DLD1 (cell line): ENCODE results near the gene GBX1.

ENCODE experiments used
- in situ Hi-C: cut with HindIII; loops from 2 replicates; pipeline ENCODE4 v1.10.0; 2017; ENCODE audit warnings: low sequenced_read_pairs

GBX1 gene

DNA sequence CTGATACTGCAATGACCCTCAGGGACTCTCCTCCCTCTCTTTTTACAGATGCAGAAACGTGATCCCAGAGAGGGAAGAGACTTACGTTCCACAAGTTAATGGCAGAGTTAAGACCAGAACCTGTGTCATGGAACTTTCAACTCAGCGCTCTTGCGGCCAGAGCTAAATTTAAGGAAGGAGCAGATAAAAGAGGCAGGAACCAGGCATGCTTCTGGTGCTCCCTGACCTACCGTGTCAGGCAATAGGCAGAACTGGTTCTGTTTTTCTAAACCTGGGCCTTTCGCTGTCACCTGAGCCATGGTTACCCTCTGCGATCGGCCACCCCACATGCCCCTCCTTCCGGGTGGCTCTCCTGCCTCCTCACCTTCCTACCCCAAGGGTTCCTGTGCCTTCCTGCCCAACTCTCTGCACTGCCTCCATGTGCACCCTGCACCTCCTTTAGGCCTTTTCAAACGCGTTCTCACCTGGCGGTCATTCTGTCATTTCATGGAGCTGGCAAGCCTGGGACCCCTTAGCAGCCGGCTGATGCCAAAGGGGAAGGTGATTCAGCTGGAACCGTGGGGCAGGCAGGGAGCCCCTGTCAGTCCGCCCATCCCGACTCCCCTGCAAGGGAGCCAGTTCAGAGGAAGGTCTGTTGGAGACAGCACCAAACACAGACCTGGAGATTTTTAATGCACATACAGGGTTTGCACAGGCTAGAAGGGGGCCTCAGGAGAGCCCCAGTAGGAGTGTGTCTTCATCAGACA lies 7.7 kb upstream of the GBX1 start:
- in situ Hi-C loops: no loop called here

DNA sequence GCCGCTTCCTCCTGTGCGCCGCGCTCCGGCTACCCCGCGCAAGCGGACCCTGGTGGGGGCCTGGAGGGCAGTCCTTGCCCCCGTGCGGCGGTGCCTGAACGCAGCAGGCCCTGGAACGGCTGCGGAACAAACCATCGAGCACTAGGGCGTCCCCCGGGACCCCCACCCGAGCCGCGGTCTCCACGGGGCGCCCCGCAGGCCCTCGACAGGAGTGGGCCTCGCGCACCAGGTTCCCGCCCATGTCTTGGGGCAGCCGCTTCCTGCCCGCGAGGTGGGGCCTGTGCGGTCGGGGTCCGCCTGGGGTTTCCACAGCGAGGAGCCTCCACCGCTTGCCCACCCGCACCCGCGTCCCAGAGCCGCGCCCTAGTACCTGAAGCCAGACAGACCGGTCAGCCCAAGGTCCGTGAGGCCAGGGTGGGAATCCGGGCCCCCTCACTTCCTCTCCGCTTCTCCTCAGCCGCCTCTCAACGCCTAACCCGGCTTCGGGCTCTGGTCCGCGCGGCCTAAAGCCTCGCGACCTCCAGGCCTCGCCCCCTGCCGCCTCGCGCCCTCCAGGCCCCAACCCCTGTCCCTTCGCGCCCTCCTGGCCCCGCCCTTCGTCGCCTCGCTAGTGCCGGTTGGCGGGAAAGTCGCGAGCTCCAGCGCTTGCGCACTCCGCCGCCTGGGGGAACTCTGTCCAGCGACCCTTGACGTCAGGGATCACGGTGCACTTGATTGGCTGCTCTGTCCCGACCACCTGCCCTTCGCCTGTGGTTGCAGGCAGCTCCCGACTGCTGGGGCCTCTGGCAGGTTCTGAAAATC lies 7.0 kb upstream of the GBX1 start:
- in situ Hi-C loops: no loop called here

GRCh38 chr7:151173386-151174245 lies 6.1 kb upstream of the GBX1 start:
- in situ Hi-C loops: no loop called here

GRCh38 chr7:151172273-151173141 lies 5.0 kb upstream of the GBX1 start:
- in situ Hi-C loops: no loop called here

DNA sequence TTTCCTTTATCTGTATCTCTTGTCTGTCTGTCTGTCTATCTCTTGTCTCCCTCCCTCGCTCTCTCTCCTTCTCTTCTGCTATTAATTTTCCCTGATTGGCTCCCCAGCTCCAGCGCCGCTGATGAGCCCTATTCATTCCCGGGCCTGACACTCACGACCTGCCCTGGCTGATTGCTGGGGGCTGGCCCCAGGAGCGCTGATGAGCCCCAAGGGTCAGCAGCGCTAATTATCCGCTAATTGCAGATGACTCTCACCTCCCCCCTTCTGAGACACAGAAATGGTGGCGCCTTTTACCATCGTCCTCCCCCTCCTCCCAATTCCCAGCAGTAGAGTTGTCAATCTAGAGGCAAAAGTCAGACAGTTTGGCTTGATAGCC lies 1.3 kb upstream of the GBX1 start:
- in situ Hi-C loops: loop anchor here (5.0 kb wide), 1 partner anchor 39 kb away; no protein-coding TSS in a partner anchor

GRCh38 chr7:151168003-151168786 lies 701 bp upstream of the GBX1 start:
- in situ Hi-C loops: loop anchor here (5.0 kb wide), 1 partner anchor 39 kb away; no protein-coding TSS in a partner anchor

DNA sequence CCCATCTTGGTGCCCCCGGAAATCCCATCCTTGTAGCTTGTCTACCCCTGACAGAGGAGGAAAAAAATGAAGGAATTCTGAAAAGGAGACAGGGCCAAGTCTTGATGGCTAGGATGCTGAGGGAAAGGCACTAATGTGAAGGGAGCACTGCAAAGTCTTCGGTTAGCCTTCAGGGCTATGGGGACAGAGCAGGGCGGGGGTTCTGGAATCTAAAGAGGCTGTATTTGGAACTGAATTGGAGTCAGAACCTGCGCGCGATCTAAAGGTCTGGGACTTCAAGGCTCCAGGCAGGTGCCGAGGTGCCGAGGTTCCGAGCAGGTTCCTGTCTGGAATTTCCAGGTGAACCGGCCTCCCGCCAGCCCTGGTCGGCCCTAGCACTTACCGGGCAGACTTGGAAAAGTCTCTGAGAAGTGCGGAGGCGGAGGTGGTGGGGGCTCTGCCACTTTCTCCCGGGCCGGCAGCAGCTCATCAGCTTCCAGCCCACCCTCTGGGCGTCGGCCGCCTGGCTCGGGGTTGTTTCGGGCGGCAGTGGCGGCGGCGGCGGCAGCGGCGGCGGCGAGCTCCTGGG lies 781 bp downstream of the GBX1 start:
- in situ Hi-C loops: loop anchor here (5.0 kb wide), 1 partner anchor 41 kb away; no protein-coding TSS in a partner anchor

DNA sequence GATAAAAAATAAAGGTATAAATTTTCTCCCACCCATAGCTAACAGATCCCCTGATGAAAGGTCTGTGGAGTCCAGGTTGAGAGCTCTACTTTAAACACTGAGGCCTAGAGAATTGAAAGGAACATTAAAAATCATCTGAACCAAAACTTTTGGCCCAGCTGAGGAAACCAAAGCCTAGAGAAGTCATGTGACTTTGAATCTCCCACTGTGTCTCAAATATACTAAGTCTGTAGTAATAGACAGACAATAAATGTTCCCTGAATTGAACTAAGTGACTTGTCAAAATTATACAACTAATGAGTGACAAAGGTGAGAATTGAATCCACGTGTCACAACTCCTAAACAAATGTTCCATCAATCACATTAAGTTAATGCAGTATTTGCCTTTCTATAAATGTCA lies 5.7 kb downstream of the GBX1 start:
- in situ Hi-C loops: no loop called here

- in situ Hi-C loops: no loop called here
Observed at GRCh38 chr7:151157645-151158329, 9.7 kb downstream of the GBX1 start.

DNA sequence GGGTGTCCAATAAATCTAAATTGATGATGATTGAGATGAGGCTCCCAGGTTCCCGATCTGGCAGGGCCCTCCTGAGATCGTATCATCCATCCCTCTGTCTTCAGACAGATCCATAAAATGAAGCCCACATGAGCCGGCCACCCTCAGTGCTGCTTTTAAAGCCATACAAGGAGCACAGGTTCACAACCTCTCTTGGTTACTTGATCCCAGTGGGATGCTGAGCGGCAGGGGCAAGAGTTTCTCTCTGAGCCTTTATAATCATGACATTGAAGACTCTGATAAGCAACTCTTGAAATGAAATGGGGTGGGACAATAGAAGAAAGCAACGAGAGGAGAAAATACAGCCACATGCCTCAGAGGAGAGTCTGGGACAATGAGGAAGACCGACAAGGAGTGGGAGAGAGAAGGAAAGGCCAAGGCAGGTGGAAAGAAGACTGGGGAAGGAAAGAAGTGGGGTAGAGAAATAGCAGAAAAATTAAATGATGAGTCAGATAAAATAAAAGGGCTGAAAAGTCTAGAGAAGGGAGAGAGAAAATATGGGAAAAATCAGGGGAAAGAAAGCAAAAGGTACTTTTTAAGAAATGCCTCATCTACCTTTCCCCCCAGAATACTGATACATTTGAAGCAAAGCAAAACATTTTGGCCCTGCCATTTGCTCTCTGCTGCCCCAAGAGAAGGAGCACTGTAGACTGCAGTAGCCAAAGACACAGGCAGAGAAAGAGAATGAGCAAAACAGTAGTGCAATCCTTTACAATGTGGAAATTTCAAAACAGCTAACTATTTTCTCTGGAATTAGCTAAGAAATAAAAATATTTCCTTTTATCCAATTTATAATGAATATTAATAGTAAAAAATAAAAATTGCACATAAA lies 14.6 kb downstream of the GBX1 start:
- in situ Hi-C loops: no loop called here

DNA sequence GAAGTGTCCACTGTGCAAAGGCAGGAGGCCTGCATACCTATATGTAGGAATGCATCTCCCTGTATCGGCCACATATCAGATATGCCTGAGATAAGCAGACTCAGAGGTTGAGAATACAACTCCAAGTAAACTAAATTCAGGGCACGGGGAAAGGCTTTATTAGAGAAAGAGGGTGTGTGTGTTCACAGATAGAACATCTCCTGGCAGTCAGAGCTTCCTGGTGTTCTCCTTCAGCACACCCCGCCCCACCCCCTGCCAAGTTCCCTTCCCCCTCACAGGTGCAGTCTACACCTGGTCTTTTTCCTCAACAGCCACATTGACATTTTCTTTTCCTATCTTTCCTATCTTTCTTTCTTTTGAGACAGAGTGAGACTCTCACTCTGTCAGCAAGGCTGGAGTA lies 17.1 kb downstream of the GBX1 start:
- in situ Hi-C loops: no loop called here

DNA sequence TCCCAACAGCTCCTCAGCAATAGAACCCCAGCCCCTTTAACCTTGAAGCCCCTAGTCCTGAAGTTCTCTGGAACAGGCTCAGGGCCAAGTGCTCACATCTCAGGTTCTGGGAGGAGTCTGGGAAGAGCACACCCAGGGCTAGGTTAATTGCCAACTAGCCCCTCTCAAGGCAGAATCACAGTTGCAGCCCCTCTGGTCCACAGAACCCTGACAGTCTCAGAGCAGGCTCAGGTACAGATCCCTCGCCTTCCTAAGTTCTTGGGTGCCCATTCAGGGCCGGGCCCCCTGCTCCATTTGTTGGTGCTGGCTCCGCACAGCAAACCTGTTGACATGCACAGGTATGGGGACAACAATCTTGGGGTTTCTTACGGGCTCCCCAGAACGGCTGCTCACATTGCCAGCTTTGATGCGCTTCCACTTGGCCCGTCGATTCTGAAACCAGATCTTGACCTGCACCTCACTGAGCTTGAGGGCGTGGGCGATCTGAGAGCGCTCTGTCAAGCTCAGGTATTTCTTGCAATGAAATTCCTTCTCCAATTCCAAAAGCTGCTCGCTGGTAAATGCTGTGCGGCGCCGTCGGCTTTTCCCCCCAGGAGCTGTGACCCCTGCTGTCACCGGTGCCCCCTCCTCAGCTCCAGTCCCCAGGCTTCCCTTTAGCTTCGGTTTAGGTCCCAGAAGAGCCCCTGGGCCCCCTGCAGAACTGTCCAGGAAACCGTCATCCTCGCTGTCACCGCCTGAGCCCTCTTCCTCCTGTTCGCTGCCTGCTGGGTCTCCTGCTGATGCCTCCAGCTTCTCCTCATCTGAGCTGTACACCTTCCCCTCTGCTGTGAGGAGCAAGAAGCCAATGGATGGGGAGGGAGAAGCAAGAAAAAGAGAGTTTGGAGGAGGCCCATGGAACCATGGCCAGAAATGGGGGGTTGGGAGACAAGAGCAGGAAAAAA lies 18.9 kb downstream of the GBX1 start:
- in situ Hi-C loops: loop anchor here (10.0 to 25.0 kb wide), 2 partner anchors 76 to 164 kb away; partner anchors contain the start of gene ABCF2

GRCh38 chr7:151146761-151147160 lies 20.7 kb downstream of the GBX1 start:
- in situ Hi-C loops: loop anchor here (10.0 to 25.0 kb wide), 2 partner anchors 78 to 166 kb away; partner anchors contain the start of gene ABCF2

DNA sequence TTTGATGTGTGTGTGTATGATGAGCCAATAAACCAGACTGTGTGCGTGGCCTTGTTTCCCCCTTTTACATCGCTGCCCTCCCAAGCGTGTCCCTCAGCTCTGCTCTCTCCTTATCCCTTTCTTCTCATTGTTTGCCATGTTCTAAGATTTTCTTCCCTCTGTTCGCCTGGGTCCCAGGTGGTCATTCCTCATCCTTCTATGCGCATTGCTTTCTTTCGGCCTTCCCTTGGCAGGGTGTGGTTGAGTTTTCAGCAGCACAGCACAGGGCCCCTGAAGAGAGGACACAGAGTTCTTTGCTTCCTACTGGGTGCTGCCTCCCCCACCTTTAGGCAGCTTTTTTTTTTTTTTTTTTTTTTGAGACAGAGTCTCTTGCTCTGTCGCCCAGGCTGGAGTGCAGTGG lies 23.1 kb downstream of the GBX1 start:
- in situ Hi-C loops: loop anchor here (10.0 to 25.0 kb wide), 2 partner anchors 80 to 168 kb away; partner anchors contain the start of gene ABCF2

DNA sequence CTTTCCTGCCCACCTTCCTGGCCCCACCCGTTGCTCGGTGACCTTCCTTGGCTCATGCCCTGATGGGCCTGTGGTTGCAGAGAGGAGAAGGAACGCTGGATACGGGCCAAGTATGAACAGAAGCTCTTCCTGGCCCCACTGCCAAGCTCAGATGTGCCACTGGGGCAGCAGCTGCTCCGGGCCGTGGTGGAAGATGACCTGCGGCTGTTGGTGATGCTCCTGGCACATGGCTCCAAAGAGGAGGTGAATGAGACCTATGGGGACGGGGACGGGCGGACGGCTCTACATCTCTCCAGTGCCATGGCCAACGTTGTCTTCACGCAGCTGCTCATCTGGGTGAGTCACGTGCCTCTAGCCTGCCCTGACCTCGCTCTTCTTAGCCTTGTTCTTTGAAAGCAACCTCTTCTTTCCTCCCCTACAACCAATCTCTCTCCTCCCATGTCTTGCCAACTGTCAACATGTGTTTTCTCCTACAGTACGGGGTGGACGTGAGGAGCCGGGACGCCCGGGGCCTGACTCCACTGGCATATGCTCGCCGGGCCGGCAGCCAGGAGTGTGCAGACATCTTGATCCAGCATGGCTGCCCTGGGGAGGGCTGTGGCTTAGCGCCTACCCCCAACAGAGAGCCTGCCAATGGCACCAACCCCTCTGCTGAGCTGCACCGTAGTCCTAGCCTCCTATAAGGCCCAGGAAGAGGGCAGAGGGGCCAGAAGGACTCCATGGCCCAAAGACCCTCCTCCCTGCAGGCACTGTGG lies 24.1 kb downstream of the GBX1 start:
- in situ Hi-C loops: loop anchor here (10.0 to 25.0 kb wide), 2 partner anchors 81 to 169 kb away; partner anchors contain the start of gene ABCF2
